HL-60 (cell line): ENCODE measurements around the gene TUT4.

Experiments
- DNase-seq, 2 experiments: peaks; one replicate each; pipeline ENCODE4 v3.0.0-alpha.2; 2010 to 2020; ENCODE audit warnings: low read depth in 1 of 2, low spot score in 1 of 2
- H3K27ac ChIP-seq: fragments of 250-450 bp; sonication (Bioruptor Pico); replicated peaks from 2 replicates; pipeline ENCODE4 v1.5.1; 2020; ENCODE audit warnings: mild to moderate bottlenecking, moderate library complexity
- H3K27me3 ChIP-seq: fragments of 250-450 bp; sonication (Bioruptor Pico); 2 replicates; pipeline ENCODE4 v1.5.1; 2021; ENCODE audit warnings: mild to moderate bottlenecking, moderate library complexity; ENCODE audit not compliant: insufficient read depth, poor library complexity, severe bottlenecking
- H3K4me3 ChIP-seq: replicated peaks from 2 replicates; pipeline ENCODE4 v1.5.1; 2011; ENCODE audit warnings: mild to moderate bottlenecking, control low read depth, low read length; ENCODE audit not compliant: insufficient read depth
- GABPA ChIP-seq: IDR thresholded peaks from 2 replicates; pipeline ENCODE4 v1.6.1; 2012; ENCODE audit warnings: low read depth
- POLR2AphosphoS5 ChIP-seq: IDR thresholded peaks from 2 replicates; pipeline ENCODE4 v1.6.1; 2012; ENCODE audit warnings: low read depth
- REST ChIP-seq: IDR thresholded peaks from 2 replicates; pipeline ENCODE4 v1.6.1; 2012; ENCODE audit warnings: low read depth; ENCODE audit not compliant: insufficient replicate concordance
- SPI1 ChIP-seq: IDR thresholded peaks from 2 replicates; pipeline ENCODE4 v1.6.1; 2012; ENCODE audit warnings: low read depth, mild to moderate bottlenecking, borderline replicate concordance
- TF ChIP-seq, protein P1 (sequence below): IDR thresholded peaks from one replicate; pipeline ENCODE4 v1.5.1; 2011; ENCODE audit warnings: low read length, control low read depth, inconsistent platforms; ENCODE audit not compliant: insufficient read depth

TUT4 gene

GRCh38 chr1:52511439-52511838 is 41.5 kb downstream of the TUT4 start:
- H3K27ac ChIP-seq, result no peak overlapping the region
- no peak for TF ChIP-seq POLR2AphosphoS5
- no peak for TF ChIP-seq REST
- TF ChIP-seq GABPA, result no peak
- TF ChIP-seq SPI1, result no peak
- TF ChIP-seq, protein P1, sequence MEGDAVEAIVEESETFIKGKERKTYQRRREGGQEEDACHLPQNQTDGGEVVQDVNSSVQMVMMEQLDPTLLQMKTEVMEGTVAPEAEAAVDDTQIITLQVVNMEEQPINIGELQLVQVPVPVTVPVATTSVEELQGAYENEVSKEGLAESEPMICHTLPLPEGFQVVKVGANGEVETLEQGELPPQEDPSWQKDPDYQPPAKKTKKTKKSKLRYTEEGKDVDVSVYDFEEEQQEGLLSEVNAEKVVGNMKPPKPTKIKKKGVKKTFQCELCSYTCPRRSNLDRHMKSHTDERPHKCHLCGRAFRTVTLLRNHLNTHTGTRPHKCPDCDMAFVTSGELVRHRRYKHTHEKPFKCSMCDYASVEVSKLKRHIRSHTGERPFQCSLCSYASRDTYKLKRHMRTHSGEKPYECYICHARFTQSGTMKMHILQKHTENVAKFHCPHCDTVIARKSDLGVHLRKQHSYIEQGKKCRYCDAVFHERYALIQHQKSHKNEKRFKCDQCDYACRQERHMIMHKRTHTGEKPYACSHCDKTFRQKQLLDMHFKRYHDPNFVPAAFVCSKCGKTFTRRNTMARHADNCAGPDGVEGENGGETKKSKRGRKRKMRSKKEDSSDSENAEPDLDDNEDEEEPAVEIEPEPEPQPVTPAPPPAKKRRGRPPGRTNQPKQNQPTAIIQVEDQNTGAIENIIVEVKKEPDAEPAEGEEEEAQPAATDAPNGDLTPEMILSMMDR, result no peak
- H3K27me3 ChIP-seq, result no peaks in the 10 kb centered on the region
- DNase-seq, result no peak
- no peak overlapping the region for H3K4me3 ChIP-seq

- H3K27me3 ChIP-seq, result no peaks in the 10 kb centered on the region
- TF ChIP-seq POLR2AphosphoS5 (no peak), SPI1 (no peak), GABPA (no peak), REST (no peak)
- TF ChIP-seq, protein P1, result no peak
- no peak for DNase-seq
- no peak overlapping the region for H3K27ac ChIP-seq
- no peak overlapping the region for H3K4me3 ChIP-seq
These were observed 45.9 kb downstream of the TUT4 start for GRCh38 chr1:52506920-52507546.

DNA sequence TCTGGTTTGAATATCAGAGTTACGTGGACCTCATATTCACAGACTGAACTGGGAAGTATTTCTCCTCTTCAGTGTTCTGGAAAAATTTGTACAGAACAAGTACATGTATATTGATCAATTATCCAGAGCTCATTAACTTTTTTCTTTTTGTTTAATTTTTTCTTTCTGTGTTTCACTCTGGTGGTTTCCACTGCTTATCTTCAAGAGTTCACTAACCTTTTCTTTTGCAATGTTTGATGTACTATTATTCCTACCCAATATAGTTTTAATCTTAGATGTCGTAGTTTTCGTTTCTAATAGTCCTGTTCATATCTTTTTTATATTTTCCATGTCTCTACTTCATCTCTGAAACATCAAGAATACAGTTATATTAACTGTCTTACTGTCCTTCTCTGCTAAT is 46.5 kb downstream of the TUT4 start:
- TF ChIP-seq, protein P1, result no peak
- TF ChIP-seq SPI1 (no peak), POLR2AphosphoS5 (no peak), GABPA (no peak), REST (no peak)
- no peak for DNase-seq
- no peaks in the 10 kb centered on the region for H3K27me3 ChIP-seq
- H3K4me3 ChIP-seq, result no peak overlapping the region
- no peak overlapping the region for H3K27ac ChIP-seq
